GM21825 (cell line): ENCODE data around the gene RNF113B.

Source experiments
- ATAC-seq: cut with Tn5 transposase; IDR thresholded peaks from one replicate; pipeline ENCODE4 v1.9.1; 2021; ENCODE audit warnings: mild to moderate bottlenecking, moderate library complexity; ENCODE audit not compliant: unreplicated experiment

Gene RNF113B

GRCh38 chr13:98142380-98143156 is 34.5 kb downstream of the RNF113B start, which contains the start of gene FARP1:
Gene FARP1 (plus strand): TSS chr13:98143094. CDS start chr13:98213243, 70,149 bp downstream.
- ATAC-seq, result peak; percentile 77

DNA sequence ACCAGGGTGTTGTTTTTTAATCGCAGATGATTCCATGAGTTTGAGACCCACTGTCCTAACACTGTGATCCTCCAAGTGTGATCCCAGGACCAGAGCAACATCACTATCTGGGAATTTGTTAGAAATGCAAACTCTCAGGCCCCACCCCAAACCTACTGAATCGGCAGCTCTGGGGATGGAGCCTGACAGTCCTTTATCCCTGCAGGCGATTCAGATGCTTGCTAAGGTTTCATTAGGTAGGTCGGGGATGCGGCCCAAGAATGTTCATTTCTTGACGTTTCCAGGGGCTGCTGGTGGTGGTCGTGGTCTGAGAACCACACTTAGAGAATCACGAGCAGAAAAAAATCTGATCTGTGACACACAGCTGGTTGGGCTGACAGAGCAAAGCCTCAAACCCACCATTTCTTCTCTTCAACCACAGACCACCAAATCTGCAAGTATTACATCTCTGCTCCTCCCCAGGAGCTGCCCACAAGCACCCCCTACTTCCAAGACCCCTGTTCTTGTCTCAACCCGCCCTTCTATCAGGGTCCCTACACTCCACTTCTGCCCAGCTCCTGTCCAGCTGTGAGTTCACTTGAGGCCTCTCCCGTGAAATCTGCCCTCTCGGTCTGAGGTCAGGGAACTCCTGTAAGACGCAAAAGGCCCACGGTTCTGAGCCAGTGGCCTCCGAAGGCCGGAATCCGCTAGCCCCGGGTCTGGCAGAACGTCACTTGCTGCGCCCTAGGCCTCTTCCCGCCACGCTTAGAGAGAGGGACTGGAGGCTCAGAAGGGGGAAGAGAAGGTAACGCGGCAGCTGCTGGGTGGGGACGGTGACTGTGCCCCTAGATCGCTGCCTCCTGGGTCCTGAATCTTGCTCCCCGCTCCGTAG is 35.3 kb downstream of the RNF113B start:
- ATAC-seq, result peak; percentile 13

GRCh38 chr13:98141091-98141490 is 36.0 kb downstream of the RNF113B start:
- no peak for ATAC-seq

GRCh38 chr13:98134901-98135300 is 42.2 kb downstream of the RNF113B start:
- ATAC-seq, result no peak

DNA sequence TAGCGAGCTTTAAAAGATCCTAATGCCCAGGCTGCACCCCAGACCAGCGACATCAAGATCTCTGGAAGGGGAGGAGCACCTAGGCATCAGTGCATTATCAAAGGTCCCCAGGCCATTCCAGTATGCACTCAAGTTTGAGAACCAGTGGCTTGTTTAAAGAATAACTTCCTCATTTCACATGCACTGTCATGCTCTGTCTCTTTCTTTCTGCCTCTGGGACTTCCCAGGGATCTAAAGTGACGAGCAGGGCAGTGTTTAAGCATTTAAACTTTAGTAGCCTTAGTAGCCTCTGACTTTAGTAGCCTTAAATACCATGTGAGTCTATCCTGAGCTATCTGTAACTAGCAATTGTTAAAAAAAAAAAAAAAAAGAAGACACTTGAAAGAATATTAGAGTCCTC is 43.1 kb downstream of the RNF113B start:
- ATAC-seq, result peak; percentile 98

DNA sequence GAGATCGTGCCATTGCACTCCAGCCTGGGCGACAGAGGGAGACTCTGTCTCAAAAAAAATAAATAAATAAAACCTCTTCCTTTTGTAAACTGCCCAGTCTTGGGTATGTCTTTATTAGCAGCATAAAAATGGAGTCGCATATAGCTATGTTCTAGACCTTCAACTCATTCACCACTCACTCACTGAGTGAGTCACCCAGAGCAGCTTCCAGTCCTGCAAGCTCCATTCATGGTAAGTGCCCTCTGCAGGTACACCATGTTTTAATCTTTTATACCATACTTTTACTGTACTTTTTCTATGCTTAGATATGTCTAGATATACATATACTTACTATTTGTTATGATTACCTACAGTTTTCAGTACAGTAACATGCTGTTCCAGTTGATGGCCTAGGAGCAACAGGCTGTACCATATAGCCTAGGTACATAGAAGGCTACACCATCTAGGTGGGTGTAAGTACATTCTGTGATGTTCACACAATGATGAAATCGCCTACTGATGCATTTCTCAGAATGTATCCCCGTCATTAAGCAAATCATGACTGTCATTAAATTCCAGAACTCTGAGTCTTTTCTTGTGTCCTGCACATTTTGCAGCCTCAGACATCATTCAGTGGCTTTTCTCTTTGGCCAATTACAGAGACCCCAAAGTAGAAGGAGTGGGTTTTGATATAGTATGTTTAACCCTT is 47.9 kb downstream of the RNF113B start:
- no peak for ATAC-seq
